Activated CD4-positive, alpha-beta T cell treated with anti-CD3 and anti-CD28 coated beads for 24 hours (primary cell): ENCODE measurements around the gene PRDM11.

Experiments used
- DNase-seq, 2 donors: peaks; one replicate each; pipeline ENCODE4 v3.0.0-alpha.2; 2020; ENCODE audit warnings: low read depth in 2 of 2

PRDM11 gene

DNA sequence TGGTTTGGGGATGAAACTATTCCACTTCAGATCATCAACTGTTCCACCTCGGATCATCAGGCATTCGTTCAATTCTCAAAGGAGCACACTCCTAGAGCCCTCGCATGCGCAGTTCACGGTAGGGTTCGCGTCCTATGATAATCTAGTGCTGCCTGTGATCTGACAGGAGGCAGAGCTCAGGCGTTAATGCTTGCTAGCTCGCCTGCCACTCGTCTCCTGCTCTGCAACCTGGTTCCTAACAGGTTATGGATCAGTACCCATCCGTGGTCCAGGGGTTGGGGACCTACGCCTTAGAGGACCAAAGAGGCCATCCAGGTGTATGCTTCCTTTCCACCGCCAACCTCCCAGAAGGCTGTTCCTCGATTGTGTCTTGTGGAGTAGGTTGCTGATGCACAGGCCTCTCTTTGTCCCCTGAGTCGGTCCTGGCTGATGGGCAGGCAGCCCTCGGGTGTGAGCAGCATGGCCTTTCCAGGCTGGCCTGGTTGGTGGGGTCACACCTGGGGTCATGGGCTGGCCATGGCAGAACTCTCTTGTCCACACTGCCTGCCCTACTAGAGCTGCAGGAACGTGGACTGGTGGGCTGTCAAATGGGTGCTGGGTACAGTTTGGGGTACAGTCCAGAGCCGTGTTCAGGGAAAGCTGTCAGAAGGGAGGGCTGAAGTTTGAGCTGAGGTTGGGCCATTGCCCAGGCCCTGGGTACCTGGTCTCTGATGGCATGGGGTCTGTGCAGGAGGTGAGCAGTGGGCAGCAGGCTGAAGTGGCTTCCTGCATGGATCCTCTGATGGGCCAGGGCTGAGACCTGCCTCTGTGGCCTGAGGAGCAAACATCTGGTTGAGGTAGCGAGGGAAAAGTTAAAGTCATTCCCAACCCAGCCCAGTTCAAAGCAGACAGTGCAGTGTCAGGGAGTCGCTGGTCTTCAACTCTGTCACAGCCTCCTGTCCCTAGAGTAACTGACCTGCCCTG lies 11.1 kb downstream of the PRDM11 start:
- no peak for DNase-seq

DNA sequence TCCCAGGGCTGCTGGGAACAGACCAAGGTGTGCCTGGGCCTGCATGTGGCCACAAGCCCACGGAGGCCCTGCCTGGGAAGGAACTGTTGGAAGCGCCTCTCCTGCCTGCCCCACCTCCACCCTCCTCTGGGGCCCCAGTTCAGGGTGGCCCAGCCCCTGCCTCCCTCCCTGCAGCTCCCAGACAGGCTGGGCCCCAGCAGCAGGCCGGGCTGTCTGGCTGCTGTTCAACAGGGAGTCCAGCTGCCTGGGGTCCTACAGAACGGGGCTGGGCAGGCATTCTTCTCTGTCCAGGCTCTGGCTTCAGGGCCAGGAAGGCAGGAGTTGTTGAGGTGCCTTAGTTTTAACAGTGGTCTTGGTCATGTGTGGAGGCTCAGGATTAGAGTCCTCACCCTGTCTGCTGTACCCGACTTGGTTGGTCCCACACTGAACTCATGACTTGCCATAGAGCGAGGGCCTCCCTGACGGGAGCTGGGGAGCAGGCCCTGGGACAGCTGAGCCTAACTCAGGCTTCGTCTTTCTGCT lies 11.8 kb downstream of the PRDM11 start:
- DNase-seq, result no peak

DNA sequence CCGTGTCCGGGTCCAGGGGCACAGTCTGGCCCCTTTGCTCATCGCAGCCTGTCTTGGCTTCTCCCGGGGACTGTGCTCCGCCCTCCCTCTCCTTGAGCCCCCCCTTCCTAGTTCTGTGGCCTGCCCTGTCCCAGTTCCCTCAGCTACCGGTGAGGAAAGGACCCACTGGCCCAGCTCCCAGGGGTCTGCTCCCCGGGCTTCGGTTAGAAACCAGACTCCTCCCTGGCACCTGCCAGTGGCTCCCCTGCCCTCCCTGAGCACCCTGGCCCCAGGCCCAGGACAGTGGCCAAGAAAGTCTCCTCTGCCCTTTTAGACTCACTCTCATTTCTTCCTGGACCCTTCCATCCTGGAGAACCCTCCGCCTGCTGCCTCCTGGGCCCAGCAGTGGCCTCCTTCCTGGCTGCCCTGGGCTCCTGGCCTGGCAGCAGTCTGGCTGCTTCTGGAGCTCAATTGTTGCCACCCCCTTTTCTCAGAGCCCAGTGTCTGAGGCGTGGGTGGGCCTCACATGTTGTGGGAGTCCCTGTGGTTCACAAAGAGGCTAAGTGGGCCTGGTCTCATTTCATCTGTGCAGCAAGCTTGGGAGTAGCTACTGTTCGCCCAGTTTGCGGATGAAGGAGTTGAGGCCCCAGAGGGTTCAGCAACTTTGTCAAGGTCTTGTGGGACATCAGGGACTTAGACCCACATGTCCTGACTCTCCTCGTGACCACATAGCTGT lies 12.6 kb downstream of the PRDM11 start:
- no peak for DNase-seq

DNA sequence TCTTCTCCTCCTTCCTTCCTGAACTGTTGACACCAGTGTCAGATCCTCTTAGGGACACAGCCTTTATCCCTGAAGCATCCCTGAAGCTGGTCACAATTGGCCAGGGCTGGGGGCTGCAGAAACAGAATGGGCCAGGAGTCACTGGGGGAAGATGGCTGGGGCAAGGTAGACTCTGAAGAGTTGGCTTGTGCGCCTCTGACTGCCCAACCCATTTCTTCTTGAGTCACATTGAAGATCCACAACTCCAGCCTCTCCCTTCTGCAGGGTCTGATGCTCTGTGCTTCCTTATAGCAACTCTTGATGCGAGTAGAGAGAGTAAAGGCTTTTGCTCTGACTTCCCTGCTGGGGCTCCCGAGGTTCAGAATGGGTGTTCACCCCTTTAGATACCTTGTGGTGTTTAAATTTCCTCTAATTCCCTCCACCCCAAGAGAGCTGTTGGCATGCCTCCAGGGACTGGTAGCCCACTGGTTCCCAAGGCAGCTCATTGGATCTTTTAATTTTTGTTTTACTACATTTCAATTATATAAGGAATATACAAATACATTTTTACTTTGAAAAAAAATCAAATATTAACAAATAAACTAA lies 13.4 kb downstream of the PRDM11 start:
- DNase-seq, result no peak

DNA sequence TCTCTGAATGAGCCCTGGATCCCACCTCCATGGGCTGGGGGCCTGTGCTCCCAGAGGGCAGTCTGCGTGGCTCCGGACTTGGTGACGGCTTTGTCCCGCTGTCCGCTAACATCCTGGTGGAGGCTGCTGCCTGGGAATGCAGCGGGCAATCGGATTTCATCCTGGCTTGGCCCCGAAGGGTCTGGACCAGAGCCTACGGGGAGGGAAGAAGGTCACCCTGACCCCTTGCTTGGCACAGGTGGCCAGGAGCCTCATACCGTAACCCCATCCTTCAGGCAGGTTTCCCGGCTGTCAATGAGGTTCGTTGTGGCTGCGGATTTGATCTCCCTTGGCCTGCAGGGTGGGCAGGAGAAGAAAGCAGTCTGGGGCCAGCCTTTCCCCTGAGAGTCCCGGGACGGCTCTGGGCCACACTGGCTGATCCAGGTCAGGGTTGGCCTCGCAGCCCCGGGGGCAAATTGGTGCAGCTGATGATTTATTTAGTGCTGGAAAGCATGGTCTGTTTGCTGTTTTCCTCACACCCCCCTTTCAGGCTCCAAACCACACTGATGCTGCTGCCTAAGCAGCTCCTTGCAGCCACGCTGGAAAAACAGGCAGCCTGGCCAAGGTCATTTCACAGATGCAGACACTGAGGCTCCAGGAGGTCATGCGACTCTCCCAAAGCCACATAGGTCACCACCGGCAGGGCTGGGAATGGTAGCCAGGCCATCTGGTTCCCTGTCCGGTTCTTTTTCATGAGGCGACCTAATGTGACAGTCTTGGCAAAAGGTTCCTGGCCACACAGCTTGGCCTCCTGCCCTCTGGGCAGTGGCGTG lies 15.0 kb downstream of the PRDM11 start:
- DNase-seq, result no peak

DNA sequence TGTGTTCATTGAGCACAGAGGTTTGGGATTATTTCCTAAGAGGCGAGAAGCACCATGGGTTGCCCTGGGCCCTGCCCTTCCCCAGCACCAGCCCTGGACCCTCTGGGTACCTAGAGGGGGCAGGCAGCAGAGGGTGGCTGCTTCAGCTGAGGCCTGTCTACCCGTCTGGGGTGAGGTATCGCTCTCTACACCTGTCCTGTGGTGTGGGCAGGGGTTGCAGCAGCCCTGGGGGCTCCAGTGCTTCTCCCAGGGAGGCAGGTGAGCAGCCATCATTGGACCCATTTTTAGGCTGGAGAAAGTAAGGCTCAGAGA lies 15.6 kb downstream of the PRDM11 start:
- DNase-seq, result no peak

DNA sequence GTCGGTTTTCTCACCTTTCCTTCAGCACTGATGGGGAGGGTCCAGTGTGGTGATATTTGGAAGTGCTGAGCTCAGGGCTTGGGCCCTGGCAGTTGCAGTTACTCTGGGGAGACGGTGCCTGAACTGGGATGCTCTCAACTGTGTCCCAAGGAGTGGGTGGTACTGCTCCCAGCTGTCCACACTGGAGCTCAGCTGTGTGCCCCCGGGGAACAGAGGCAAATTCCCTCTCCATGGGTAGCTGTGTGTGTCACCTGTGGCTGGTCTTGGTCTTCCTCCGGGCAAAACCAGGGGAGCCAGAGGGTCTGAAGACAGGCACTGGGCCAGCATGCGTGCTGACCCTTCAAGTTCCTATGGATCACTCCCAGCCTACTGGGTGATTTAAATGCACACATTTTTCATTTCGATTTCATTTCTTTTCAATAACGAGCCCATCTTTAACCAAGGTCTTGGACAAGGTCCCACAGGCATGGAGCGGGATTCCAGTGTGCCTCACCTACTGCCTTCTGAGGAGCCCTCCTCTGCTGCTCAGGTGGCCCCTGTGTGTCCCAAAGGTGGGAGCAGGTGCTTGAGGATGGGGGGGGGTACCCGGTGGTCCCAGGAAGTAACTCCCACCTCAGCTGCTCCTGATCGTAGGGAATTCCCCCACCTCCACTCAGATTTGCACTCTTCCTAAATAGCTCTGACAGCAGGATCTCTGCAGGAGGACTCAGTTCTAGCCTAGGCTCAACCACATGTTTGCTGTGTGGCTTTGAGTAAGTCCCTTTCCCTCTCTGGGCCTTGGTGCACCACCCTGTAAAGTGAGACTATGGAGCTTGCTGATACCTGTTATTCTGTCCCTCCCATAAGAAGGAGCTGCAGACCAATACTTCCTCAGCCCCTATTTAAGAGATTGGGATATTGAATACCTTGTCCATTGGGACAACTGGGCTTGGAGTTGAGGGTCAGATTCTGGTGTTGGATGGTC lies 16.8 kb downstream of the PRDM11 start:
- DNase-seq, result no peak

DNA sequence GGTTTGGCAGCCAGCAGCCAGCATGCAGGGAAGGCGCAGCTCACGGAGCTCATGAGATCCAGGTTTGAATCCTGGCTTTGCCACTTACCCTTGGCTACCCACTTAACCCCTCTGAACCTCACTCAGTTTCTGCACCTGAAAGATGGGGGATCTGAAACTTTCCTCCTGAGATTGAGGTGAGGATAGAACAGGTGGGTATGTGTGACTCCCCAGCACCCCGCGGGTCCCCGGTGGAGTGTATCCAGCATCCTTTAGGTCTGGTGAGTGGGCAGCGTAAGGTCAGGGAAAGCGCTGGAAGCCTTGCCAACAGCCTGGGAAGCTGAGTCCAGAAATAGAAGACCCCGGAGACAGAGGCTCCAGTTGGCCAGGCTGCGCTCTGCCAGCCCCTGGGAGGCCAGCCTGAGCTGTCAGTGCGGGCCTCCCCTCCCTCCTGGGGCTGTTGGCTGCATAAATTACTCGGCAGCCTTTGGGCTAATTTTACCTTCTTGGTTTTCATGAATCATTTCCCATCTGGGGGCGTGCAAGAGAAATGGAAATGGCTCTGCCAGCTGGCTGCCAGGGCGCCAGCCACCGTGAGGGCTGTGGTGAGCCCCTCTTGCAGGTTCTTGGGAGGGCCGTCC lies 17.6 kb downstream of the PRDM11 start:
- no peak for DNase-seq

DNA sequence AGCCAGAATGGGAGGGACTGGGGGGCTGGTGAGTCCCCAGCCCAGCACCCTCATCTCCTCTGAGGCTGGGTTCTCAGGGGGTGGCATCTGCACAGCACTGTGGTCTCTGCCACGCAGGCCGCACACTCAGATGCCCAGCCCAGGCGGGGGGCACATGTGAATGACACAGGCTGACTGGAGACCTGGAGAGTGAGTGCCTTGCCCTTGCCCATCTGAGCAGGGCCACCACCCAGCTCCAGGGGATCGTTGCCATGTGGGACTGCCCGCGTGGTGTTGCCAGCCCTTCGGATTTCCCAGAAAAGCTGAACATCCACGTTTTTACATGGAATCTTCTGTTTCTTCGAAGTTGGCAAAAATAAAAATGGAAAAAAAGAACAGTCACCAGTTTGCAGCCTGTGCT lies 18.9 kb downstream of the PRDM11 start:
- DNase-seq, result no peak

DNA sequence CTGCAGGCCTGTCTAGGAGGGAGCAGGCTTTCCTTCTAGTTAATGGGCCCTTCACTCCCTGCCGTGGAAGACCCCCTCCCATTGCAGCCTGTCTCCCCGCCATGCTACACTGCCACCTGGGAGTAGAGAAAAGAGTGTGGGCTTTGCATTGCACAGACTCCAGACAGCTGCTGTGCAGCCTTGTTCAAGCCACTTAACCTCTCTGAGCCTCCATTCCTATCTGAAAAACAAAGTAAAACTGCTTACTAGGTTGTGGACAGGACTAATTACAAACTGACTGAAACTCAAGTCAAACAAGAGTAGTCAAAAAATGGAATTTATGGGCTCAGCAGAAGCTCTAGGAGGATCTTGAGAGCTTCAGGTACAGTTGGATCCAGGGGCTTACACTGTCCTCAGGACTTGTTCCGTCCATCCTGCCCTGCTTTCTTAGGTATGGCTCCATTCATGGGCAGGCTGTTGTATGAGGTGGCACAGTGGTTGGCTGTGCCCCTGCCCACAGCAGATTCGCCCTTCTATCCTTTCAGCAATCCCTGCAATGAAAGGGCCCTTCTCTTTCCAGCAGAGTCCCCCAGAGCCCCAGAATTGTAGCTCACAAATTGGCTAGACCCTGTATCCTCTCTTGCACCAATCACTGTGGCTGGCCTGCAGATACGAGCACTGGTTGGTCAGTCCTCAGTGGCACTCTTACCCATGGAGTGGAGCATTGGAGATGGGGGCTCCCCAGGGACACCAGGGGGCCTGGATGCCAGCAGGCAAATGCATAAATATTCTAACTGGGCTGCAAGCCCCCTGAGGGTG lies 19.6 kb downstream of the PRDM11 start:
- no peak for DNase-seq

DNA sequence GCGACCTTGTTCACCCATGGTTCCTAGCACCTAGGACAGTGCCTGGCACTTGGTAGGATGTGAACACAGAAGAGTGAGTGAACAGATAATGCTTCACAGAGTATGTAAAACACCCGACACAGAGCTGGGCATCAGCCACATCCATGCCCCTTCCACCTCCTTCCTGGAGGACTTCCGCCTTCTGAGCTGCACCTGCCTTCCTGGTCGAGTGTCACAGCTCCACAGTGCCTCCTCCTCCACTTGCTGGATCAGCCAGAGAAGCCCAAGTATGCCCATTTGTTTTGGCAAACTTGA lies 20.1 kb downstream of the PRDM11 start:
- DNase-seq, result no peak

DNA sequence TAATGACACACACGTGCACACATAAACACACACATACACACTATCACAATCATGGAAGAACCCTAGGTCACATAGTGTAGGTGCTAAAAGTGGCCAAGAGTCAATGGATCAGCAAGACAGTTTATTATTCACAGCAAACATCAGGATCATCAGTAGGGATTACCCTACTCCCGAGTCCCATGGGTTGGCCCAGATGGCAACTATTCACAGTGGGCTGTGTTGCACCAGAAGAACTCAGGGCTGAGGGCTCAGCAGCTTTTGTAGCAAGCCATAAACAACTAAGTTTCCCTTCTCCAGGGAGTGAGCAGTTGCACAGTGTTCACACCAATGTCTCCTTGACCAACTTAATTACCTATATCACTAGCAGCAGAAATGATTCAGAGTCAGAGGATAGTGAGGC lies 20.8 kb downstream of the PRDM11 start:
- DNase-seq, result no peak

DNA sequence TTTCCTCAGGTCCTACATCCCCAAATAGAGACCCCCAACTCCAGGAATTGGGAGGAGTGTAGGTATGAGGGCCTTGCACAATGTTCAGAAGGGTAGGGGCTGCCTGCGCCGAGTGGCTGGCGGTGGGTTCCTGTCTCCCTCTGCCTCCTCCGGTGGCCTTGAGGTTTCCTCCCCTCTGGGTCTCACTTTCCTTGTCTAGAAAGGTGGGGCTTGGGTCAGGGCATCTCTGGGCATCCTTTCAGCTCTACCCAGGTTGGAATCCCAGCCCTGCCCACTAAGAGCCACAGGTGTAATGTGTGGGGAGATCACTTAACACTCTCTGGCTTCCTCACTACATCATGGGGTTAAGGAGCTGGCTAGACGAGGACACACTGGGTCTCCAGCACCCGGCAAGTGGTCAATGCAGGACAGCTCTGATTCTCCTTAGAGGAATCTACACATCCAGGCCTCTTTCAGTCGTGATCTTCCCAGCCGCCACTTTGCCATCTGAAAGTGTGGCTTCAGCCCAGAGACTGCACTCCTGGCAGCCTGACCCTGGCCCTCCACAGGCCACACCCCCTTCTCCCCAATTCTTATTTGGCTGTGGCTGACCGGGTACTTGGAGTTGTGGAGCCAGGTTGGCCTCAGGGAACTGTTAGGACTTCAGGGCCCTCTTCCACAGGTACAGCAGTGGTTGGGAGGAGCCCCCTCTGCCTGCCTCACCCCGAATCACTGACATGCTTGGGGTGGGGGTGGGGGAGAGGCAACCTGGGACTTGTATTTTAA lies 22.1 kb downstream of the PRDM11 start:
- no peak for DNase-seq

DNA sequence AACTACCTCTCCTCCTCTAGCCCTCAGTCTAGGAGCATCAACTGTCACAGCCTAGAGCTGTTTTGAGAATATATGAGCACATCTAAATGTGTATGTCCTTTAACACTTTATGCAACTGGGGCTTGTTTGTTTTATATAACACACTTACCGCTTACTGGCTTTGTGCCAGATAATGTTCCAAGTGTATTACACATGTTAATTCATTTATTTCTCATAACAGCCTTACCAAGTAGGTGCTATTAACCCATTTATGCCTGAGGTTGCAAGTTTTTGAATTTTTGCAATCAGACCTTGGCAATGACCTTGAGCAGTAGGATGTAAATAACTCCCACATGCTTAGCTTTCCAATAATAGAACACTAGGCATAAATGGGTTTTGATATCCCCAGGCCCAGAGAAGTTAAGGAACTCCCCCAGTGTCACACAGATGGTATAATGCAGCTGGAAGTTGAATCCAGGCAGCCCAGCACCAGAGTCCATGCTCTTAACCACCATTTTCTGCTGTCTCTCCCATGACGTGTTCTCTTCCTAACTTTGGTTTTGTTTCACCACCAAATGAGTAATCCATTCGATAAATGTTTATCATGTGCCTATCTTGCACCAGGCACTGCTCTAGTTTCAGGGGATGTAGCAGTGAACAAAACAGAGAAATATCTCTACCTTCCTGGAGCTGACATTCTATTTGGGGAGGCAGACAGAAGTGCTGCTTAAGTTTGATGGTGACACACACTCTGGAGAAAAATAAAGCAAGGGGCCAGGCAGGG lies 23.1 kb downstream of the PRDM11 start:
- no peak for DNase-seq

DNA sequence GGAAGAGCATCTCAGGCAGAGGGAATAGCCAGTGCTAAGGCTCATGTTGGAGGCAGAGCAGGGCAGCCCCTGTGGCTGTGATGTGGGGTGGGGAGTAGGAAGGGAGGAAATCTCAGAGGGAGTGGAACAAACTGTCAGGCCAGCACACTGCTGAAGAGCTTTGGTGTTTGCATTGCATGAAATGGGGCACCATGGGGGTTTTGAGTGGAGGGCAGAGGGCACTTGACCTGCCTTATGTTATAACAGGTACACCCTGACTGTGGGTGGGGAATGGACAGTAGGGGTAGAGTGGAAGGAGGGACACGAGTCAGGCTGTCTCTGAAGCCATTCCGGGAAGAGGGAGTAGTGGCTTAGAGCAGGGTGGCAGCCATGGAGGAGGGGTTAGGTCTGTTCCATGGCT lies 24.0 kb downstream of the PRDM11 start:
- DNase-seq, result no peak

DNA sequence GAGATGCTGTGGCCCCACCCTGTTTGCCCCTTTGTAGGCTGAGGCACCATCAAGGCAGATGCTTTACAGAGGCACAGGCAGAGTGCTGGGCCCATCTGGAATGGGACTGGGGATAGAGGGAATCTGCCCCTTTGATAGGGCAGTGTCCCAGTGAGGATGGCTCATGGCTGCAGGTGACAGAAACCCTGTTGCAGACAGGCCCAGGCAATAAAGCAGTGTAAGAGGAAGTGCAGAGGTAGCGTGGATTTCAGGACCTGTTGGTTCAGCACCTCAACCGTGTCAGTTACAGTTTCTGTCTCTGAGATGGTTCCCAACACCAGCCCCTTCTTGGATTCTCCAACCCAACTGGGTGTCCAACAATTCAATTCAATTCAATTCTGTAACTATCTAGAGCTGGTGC lies 25.1 kb downstream of the PRDM11 start:
- DNase-seq, result no peak

DNA sequence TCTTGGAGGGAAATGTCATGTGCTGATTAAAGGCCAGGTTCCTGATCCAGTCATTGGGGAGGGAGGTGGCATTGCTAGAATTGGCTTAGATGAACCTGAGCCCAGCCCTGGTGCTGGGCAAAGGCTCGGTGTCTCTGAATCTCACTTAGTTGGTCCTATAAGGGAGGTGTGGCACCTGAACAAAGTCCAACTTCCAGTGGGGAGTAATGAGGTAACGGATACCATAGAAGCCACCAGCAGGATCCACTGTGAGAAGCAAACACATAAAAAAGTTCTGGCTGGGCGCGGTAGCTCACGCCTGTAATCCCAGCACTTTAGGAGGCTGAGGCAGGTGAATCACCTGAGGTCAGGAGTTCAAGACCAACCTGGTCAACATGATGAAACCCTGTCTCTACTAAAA lies 26.6 kb downstream of the PRDM11 start:
- no peak for DNase-seq
